ENCODE data around the gene COX8A.

Gene COX8A

GRCh38 chr11:63938479-63939396 lies 35.7 kb upstream of the COX8A start, which contains the start of gene NAA40:
NAA40 (plus strand) TSS chr11:63939002; CDS start chr11:63939097, 95 bp downstream.
- peak; percentile 96 for DNase-seq (ENCODE audit: low read depth, low spot score)
- TF ChIP-seq CTCF (IDR thresholded peaks at IDR 0.05; ENCODE audit: low read depth, low read length), result no peak
- in situ Hi-C loops (cut with HindIII; ENCODE audit: low sequenced_read_pairs), result no loop called here
- peak within 1 kb of the TSS; percentile 78 for H3K4me3 ChIP-seq (ENCODE audit: low read depth, low read length)

GRCh38 chr11:63939397-63939891 lies 35.0 kb upstream of the COX8A start:
- TF ChIP-seq CTCF (IDR thresholded peaks at IDR 0.05; ENCODE audit: low read depth, low read length), result no peak
- no peak for DNase-seq (ENCODE audit: low read depth, low spot score)
- peak overlapping the region; percentile 78 for H3K4me3 ChIP-seq (ENCODE audit: low read depth, low read length)
- in situ Hi-C loops (cut with HindIII; ENCODE audit: low sequenced_read_pairs), result no loop called here

GRCh38 chr11:63940786-63941185 lies 33.6 kb upstream of the COX8A start:
- no peak for DNase-seq (ENCODE audit: low read depth, low spot score)
- H3K4me3 ChIP-seq (ENCODE audit: low read depth, low read length), result no peak overlapping the region
- in situ Hi-C loops (cut with HindIII; ENCODE audit: low sequenced_read_pairs), result no loop called here
- no peak for TF ChIP-seq CTCF (IDR thresholded peaks at IDR 0.05; ENCODE audit: low read depth, low read length)

- no peak overlapping the region for H3K4me3 ChIP-seq (ENCODE audit: low read depth, low read length)
- no peak for TF ChIP-seq CTCF (IDR thresholded peaks at IDR 0.05; ENCODE audit: low read depth, low read length)
- in situ Hi-C loops (cut with HindIII; ENCODE audit: low sequenced_read_pairs), result no loop called here
- no peak for DNase-seq (ENCODE audit: low read depth, low spot score)
These were observed 32.5 kb upstream of the COX8A start for GRCh38 chr11:63941901-63942300.

- in situ Hi-C loops (cut with HindIII; ENCODE audit: low sequenced_read_pairs), result no loop called here
- TF ChIP-seq CTCF (IDR thresholded peaks at IDR 0.05; ENCODE audit: low read depth, low read length), result no peak
- no peak overlapping the region for H3K4me3 ChIP-seq (ENCODE audit: low read depth, low read length)
- DNase-seq (ENCODE audit: low read depth, low spot score), result no peak
These were observed 31.6 kb upstream of the COX8A start for GRCh38 chr11:63942803-63943202.

GRCh38 chr11:63944987-63945386 lies 29.4 kb upstream of the COX8A start:
- TF ChIP-seq CTCF (IDR thresholded peaks at IDR 0.05; ENCODE audit: low read depth, low read length), result no peak
- in situ Hi-C loops (cut with HindIII; ENCODE audit: low sequenced_read_pairs), result no loop called here
- H3K4me3 ChIP-seq (ENCODE audit: low read depth, low read length), result no peak overlapping the region
- no peak for DNase-seq (ENCODE audit: low read depth, low spot score)

Measured in astrocyte of the spinal cord (primary cell).